Transverse colon (tissue), 4 donors: Measurements from ENCODE around the gene ACTG1. TPM values are rescaled to one million over a fixed set of nuclear protein-coding genes. Genes with fewer than 3 reads are reported as not detected.

Experiments
- DNase-seq: peaks from one replicate; pipeline ENCODE4 v3.0.0-alpha.2; 2019
- H3K27ac ChIP-seq, 4 donors: fragments of 200-600 bp; sonication (generic); 2 replicates each; pipeline ENCODE4 v1.5.1; 2016 to 2018; ENCODE audit warnings: inconsistent platforms in 4 of 4
- H3K27me3 ChIP-seq: fragments of 200-600 bp; sonication (generic); 2 replicates; pipeline ENCODE4 v1.5.1; 2017; ENCODE audit warnings: inconsistent platforms
- H3K36me3 ChIP-seq, 4 donors: fragments of 200-600 bp; sonication (generic); 2 replicates each; pipeline ENCODE4 v1.5.1; 2017 to 2019; ENCODE audit warnings: inconsistent platforms in 4 of 4
- H3K4me1 ChIP-seq, 4 donors: fragments of 200-600 bp; sonication (generic); 2 replicates each; pipeline ENCODE4 v1.5.1; 2017 to 2020; ENCODE audit warnings: inconsistent platforms in 4 of 4
- H3K4me3 ChIP-seq, 4 donors: fragments of 200-600 bp; sonication (generic); 1 replicate in 1 of 4; 2 replicates in 3 of 4; pipeline versions ENCODE4 v1.5.1 to v1.6.1; 2017 to 2019; ENCODE audit warnings: inconsistent platforms in 4 of 4
- H3K9me3 ChIP-seq, 2 donors: fragments of 200-600 bp; sonication (generic); 2 replicates each; pipeline ENCODE4 v1.5.1; 2017 to 2019; ENCODE audit warnings: inconsistent platforms in 2 of 2
- CTCF ChIP-seq, 5 experiments: fragments of 200-600 bp in 3 of 5; fragments of 450-650 bp in 2 of 5; sonication (generic) in 3 of 5; IDR thresholded peaks; 1 replicate in 2 of 5; 2 replicates in 3 of 5; pipeline ENCODE4 v1.5.1; 2016 to 2017; ENCODE audit warnings: antibody characterized with exemption in 5 of 5, inconsistent platforms in 3 of 5, mild to moderate bottlenecking in 2 of 5, moderate library complexity in 1 of 5
- EP300 ChIP-seq: sonication (generic); formaldehyde crosslinking; IDR thresholded peaks from one replicate; pipeline ENCODE4 v1.6.1; 2017; ENCODE audit warnings: antibody characterized with exemption, low read depth
- POLR2A ChIP-seq: fragments of 450-650 bp; IDR thresholded peaks from one replicate; pipeline ENCODE4 v1.6.1; 2016; ENCODE audit warnings: antibody characterized with exemption, mild to moderate bottlenecking, moderate library complexity
- POLR2AphosphoS5 ChIP-seq, 3 donors: sonication (generic); formaldehyde crosslinking; IDR thresholded peaks; one replicate each; pipeline ENCODE4 v1.6.1; 2016; ENCODE audit warnings: antibody characterized with exemption in 3 of 3
- WGBS, 2 donors: methylation state at CpG; one replicate each; pipeline ENCODE4 v1.1.5; 2018; ENCODE audit warnings: low coverage in 1 of 2; 5-methylcytosine and 5-hydroxymethylcytosine counted together
- in situ Hi-C, 4 donors: fragments of 200-750 bp; cut with MboI; loops; one replicate each; pipeline versions ENCODE4 v1.15.0 to v1.15.1; 2017; ENCODE audit warnings: low sequenced_read_pairs in 3 of 4, low pct_ligation_motif_present in 1 of 4, low pct_unique_long_range_greater_than_20kb in 1 of 4
- intact Hi-C: fragments of 100-400 bp; cut with DNase I; formaldehyde crosslinking; loops from one replicate; pipeline ENCODE4 v1.15.1; 2023; ENCODE audit warnings: low total_unique reads
- total RNA-seq, 4 donors: library from RNA; depleted of rRNA; stranded (reverse); fragments of >200 nt; gene quantifications; one replicate each; pipeline ENCODE4 v1.1.0, GENCODE V29; 2016

ACTG1 gene
- total RNA-seq, 4 donors from 2014 or later, result 2,099 to 4,882 (median 4,009) TPM

DNA sequence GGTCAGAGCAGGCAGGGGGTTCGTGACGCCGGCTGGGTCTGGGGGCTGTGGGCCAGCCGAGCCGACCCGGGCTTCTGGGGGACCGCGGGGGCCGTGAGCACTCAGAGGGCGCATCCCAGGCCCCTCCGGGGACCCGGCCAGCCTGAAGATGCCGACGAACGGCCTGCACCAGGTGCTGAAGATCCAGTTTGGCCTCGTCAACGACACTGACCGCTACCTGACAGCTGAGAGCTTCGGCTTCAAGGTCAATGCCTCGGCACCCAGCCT, 15.7 kb upstream of the ACTG1 start:
- intact Hi-C loops, result no loop called here
- in situ Hi-C loops, result no loop called here
- TF ChIP-seq CTCF (IDR thresholded peaks at IDR 0.05), result no peak
- no peak for TF ChIP-seq EP300
- TF ChIP-seq POLR2AphosphoS5 (IDR thresholded peaks at IDR 0.05), result no peak
- WGBS, 2 donors, result 33% methylated on average over 3 of the region's 20 CpGs; no CpG with 5 or more reads in 1 of the 2 donors
- Histone ChIP-seq H3K27me3 (peaks cover 70% of the 10 kb centered on the region), H3K4me1 (peaks cover 0 to 17% (median 9%) of the 10 kb centered on the region in 4 donors), H3K36me3 (no peaks in the 10 kb centered on the region), H3K27ac (no peak overlapping the region), H3K9me3 (no peaks in the 10 kb centered on the region), H3K4me3 (no peak overlapping the region)
- DNase-seq, result no peak

- no peak within 1 kb of the TSS for H3K4me3 ChIP-seq
- 35% methylated on average over 39 of the region's 42 CpGs; no CpG with 5 or more reads in 1 of the 2 donors for WGBS, 2 donors
- in situ Hi-C loops (no loop called here), intact Hi-C loops (no loop called here)
- DNase-seq, result no peak
- TF ChIP-seq CTCF (IDR thresholded peaks at IDR 0.05), result peak in 1 of 5 experiments; percentile 25
- TF ChIP-seq EP300, result no peak
- no peak for TF ChIP-seq POLR2AphosphoS5 (IDR thresholded peaks at IDR 0.05)
- no peak for TF ChIP-seq POLR2A
- H3K9me3 ChIP-seq, result no peaks in the 10 kb centered on the region
- H3K27ac ChIP-seq, result no peak within 1 kb of the TSS
- peaks cover 0 to 18% (median 9%) of the 10 kb centered on the region in 4 donors for H3K4me1 ChIP-seq
- peaks cover 75% of the 10 kb centered on the region for H3K27me3 ChIP-seq
- no peaks in the 10 kb centered on the region for H3K36me3 ChIP-seq
Observed at GRCh38 chr17:81527591-81528383, 15.2 kb upstream of the ACTG1 start, which contains the start of gene FSCN2. TSS of gene FSCN2 (plus strand) at chr17:81528377. CDS start at chr17:81528532, 155 bp downstream.

DNA sequence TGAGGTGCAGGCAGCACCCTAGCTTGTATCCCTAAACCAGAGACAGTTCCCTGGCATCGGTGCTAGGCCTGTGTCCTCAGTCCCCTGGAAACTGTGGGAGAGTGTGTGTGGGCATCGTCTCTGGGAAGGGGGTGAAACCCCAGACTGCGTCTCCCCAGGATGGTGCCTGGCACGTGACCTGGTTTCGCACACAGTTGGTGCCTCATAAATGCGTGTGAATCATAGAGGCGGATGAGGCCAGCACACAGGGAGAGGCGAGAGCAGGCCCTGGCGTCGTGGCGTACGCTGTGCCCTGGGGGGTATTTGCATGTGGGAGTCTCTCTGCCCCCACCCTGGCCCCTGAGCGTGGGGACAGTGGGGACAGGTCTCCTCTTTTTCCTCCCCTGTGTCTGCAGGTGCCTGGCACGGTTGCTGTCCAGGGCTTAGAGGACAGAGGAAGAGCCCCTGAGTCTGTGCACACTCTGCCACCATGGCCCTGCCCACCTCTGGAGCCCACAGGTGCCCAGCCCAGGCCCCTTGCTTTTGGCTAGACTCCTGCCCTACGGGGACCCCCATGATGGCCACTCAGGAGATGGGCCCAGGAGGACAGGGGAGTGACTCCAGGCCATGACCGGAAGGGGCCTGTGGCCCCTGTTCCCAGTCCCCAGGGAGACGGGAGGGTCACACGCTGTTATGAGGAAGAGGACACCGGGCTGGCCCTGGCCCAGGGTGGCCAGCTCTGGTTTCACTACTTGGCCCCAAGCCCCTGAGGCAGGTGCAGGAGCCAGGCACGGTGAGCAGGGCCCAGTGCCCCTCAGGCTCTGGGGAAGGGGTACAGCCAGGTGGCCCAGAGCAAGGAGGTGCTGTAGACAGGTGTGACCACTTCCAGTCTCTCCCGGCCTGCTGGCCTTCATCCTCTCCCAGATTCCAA, 14.3 kb upstream of the ACTG1 start:
- Histone ChIP-seq H3K36me3 (no peaks in the 10 kb centered on the region), H3K27me3 (peaks cover 78% of the 10 kb centered on the region), H3K9me3 (no peaks in the 10 kb centered on the region), H3K27ac (no peak overlapping the region), H3K4me1 (peaks cover 0 to 18% (median 9%) of the 10 kb centered on the region in 4 donors), H3K4me3 (no peak overlapping the region)
- 66 to 75% methylated on average over 2 to 18 of the region's 21 CpGs for WGBS, 2 donors
- TF ChIP-seq CTCF (IDR thresholded peaks at IDR 0.05), result no peak
- TF ChIP-seq POLR2AphosphoS5 (IDR thresholded peaks at IDR 0.05), result no peak
- TF ChIP-seq EP300, result no peak
- no peak for TF ChIP-seq POLR2A
- intact Hi-C loops (no loop called here), in situ Hi-C loops (no loop called here)
- DNase-seq, result no peak

- 85% methylated on average over 7 of the region's 8 CpGs; no CpG with 5 or more reads in 1 of the 2 donors for WGBS, 2 donors
- Histone ChIP-seq H3K4me3 (no peak overlapping the region), H3K9me3 (no peaks in the 10 kb centered on the region), H3K27me3 (peaks cover 72% of the 10 kb centered on the region), H3K4me1 (peaks cover 4 to 24% (median 10%) of the 10 kb centered on the region in 4 donors), H3K27ac (no peak overlapping the region), H3K36me3 (no peaks in the 10 kb centered on the region)
- in situ Hi-C loops (no loop called here), intact Hi-C loops (no loop called here)
- no peak for DNase-seq
- TF ChIP-seq POLR2A (no peak), EP300 (no peak), POLR2AphosphoS5 (IDR thresholded peaks at IDR 0.05) (no peak), CTCF (IDR thresholded peaks at IDR 0.05) (no peak)
Observed at GRCh38 chr17:81524865-81525159, 12.2 kb upstream of the ACTG1 start.
